HG03066 (cell line): Measurements from ENCODE around the gene ATP7B.
"Not testable (repeated sequence)": the region's sequence is repeated elsewhere in the genome, so short reads cannot be mapped to it uniquely, and the experiment has no call there.

Experiments used
- ATAC-seq: cut with Tn5 transposase; IDR thresholded peaks from one replicate; pipeline ENCODE4 v1.9.1; 2021; ENCODE audit warnings: low read depth; ENCODE audit not compliant: unreplicated experiment

Gene ATP7B

GRCh38 chr13:52009946-52010345 lies 1.3 kb downstream of the ATP7B start:
- ATAC-seq, result no peak

GRCh38 chr13:52006523-52007245 lies 4.6 kb downstream of the ATP7B start:
- no peak for ATAC-seq

- no peak for ATAC-seq
Observed at GRCh38 chr13:52005841-52006522, 5.3 kb downstream of the ATP7B start.

- no peak for ATAC-seq
Observed at GRCh38 chr13:52004511-52005170, 6.6 kb downstream of the ATP7B start.

- no peak for ATAC-seq
Observed at GRCh38 chr13:52003541-52003940, 7.7 kb downstream of the ATP7B start.

- no peak for ATAC-seq
Observed at GRCh38 chr13:52002361-52002760, 8.9 kb downstream of the ATP7B start.

GRCh38 chr13:52001120-52001731 lies 10.0 kb downstream of the ATP7B start:
- no peak for ATAC-seq

GRCh38 chr13:51999921-52000320 lies 11.3 kb downstream of the ATP7B start:
- no peak for ATAC-seq

GRCh38 chr13:51999510-51999911 lies 11.7 kb downstream of the ATP7B start:
- ATAC-seq, result no peak

- no peak for ATAC-seq
Observed at GRCh38 chr13:51998723-51999509, 12.3 kb downstream of the ATP7B start.

GRCh38 chr13:51997641-51998330 lies 13.5 kb downstream of the ATP7B start:
- no peak for ATAC-seq

GRCh38 chr13:51997186-51997585 lies 14.1 kb downstream of the ATP7B start:
- no peak for ATAC-seq

- no peak for ATAC-seq
Observed at GRCh38 chr13:51996641-51997040, 14.6 kb downstream of the ATP7B start.

GRCh38 chr13:51995677-51996551 lies 15.3 kb downstream of the ATP7B start:
- ATAC-seq, result no peak

GRCh38 chr13:51993713-51994112 lies 17.5 kb downstream of the ATP7B start:
- ATAC-seq, result no peak

GRCh38 chr13:51988988-51989618 lies 22.1 kb downstream of the ATP7B start:
- no peak for ATAC-seq

- ATAC-seq, result not testable (repeated sequence)
Observed at GRCh38 chr13:51984904-51985303, 26.3 kb downstream of the ATP7B start.

- not testable (repeated sequence) for ATAC-seq
Observed at GRCh38 chr13:51983292-51983691, 28.0 kb downstream of the ATP7B start.
